ENCODE measurements around the gene MPC1. TPM values are rescaled to one million over a fixed set of nuclear protein-coding genes. Genes with fewer than 3 reads are reported as not detected.
A peak's percentile ranks its signal among the peaks of the same experiment; 100 is the strongest.
"Not testable (repeated sequence)": the region's sequence is repeated elsewhere in the genome, so short reads cannot be mapped to it uniquely, and the experiment has no call there.

The MPC1 gene
- total RNA-seq, 1 experiment from 2014 or later = 37.0 TPM

DNA sequence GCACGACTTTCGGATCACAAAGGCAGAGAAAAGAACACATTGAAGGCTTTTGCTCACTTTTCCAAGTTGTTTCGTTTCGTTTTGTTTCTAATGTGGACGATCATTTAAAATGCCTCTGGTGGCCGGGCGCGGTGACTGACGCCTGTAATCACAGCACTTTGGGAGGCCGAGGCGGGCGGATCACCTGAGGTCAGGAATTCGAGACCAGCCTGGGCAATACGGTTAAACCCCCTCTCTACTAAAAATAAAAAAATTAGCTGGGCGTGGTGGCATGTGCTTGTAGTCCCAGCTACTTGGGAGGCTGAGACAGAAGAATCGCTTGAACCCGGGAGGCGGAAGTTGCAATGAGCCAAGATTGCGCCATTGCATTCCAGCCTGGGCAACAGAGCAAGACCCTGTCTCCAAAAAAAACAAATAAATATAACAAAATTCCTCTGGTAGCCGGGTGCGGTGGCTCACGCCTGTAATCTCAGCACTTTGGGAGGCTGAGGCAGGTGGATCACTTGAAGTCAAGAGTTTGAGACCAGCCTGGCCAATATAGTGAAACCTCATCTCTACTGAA is 1.1 kb upstream of the MPC1 start:
- in situ Hi-C loops (cut with HindIII; ENCODE audit: low sequenced_read_pairs); DNase-seq (ENCODE audit: low spot score): not testable (repeated sequence)

DNA sequence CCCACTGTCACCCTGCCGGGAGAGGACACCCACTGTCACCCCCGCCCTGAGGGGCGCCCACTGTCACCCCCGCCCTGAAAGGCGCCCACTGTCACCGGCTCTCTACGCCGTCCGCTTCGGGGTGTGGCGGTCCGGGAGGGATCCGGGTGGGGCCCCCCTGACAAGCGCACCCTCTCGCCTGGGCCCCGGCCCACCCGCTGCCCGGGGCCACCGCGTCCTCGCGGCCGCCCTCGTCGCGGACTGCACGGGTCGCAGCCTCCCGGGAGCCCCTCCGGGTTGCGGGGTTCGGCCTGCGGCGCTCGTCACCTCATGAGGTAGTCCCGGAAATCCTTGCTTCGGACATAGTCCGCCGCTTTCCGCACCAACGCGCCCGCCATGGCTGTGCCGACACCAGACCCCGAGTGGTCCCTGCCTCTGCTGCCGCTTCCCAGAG is 224 bp downstream of the MPC1 start:
- in situ Hi-C loops (cut with HindIII; ENCODE audit: low sequenced_read_pairs) = no loop called here

DNA sequence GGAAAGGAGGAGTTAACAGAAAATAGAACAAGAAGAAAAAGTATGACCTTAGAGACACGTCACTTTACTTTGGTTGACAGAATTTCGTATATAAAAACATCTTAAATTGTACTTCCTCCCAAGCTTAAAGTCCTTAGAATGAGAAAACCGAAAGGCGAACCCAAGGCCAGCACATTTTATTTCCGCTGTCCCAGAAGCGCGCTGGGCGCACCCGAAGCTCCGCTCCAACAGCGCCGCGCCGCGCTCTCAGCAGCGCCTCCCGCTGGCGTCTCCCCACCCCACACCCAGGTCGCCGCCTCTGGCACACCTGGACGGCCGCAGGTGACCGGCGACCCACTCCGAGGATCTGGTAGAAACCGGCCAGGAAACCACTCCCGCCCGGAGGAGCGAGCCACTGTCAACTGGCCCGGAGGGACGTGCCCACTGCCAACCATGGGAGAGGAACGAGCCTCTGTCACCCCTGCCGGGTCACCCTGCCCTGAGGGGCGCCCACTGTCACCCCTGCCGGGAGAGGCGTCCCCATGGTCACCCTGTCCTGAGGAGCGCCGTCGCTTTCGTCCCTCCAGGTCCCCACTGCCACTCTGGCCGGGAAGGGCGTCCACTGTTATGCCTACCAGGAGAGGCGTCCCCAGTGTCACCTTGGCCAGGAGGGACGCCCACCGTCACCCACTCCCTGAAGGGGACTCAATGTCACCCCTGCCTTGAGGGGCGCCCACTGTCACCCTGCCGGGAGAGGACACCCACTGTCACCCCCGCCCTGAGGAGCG is 824 bp downstream of the MPC1 start:
- DNase-seq (ENCODE audit: low spot score) = peak; percentile 31
- in situ Hi-C loops (cut with HindIII; ENCODE audit: low sequenced_read_pairs) = no loop called here

More for the DNA sequence above, 224 bp downstream of the MPC1 start:
- DNase-seq (ENCODE audit: low spot score) = no peak

DNA sequence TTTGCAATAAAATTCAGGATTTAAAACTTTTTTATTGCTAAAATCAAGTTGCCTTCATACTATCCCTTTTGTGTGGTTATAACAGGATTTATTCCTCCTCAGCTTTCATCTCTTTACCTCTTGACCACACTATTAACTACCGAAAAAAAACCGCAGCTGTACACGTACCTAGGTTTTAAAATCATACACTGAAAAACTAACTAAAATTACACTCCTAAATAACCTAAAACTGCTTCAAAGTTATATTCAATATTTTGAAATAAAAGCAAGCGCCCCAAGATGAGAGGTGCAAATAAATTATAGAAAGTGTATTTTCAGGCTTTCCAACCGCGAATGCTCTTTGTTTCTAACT is 1.4 kb downstream of the MPC1 start:
- in situ Hi-C loops (cut with HindIII; ENCODE audit: low sequenced_read_pairs) = no loop called here
- DNase-seq (ENCODE audit: low spot score) = no peak

DNA sequence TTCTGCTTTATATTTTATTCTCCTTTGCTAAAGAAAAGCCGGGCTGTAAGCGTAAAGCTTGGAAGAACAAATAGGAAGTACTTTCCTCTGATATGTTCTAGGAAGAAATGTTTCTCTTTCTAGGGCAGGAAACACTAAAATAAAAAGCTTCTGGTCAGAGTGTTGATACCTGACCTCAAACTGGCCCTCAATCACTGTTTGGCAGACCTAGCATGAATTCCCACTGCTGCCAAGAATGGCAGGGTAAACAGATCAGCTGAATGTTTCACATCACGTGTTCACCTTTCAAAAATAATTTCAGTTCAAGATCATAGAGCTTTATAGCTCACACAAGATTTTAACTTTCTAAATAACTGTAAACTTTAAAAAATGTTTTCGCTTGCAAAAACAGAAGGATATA is 2.9 kb downstream of the MPC1 start:
- in situ Hi-C loops (cut with HindIII; ENCODE audit: low sequenced_read_pairs) = no loop called here

DNA sequence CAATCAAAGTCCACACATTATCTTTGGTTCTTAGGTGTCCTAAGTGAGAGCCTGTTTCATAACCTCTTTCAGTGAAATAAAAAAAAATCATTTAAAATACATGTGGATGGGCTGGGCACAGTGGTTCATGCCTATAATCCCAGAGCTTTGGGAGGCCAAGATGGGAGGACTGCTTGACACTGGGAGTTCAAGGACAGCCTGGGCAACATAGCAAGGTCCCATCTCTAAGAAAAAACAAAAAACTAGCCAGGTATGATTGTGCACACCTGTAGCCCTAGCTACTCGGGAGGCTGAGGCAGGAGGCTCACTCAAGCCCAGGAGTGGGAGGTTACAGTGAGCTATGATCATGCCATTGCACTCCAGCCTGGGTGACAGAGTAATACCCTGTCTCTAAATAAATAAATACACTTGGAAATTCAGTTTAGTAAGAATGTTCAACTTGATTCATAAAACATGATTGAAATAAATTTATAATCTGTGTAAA is 3.6 kb downstream of the MPC1 start:
- no peak for DNase-seq (ENCODE audit: low spot score)
- in situ Hi-C loops (cut with HindIII; ENCODE audit: low sequenced_read_pairs) = no loop called here

More for the DNA sequence above, 2.9 kb downstream of the MPC1 start:
- DNase-seq (ENCODE audit: low spot score) = no peak

DNA sequence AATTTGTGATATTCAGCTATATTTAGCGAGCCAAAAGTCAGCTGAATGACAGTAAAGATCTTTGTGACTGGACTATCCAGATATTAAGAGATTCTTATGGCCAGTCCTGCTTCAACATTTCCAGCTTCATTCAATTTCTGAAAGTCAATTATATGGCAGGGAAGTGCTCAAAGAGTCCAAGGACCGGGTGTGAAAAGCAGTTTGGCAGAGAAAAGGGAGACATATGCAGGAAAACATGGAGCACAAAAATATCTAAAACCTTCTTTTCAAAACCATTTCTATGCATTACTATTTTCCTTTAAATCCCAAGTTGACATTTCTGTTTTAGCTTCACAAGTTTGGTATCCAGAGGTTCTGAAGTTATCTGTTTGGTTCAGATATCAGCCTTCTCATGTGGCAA is 5.0 kb downstream of the MPC1 start:
- in situ Hi-C loops (cut with HindIII; ENCODE audit: low sequenced_read_pairs) = no loop called here
- DNase-seq (ENCODE audit: low spot score) = no peak

DNA sequence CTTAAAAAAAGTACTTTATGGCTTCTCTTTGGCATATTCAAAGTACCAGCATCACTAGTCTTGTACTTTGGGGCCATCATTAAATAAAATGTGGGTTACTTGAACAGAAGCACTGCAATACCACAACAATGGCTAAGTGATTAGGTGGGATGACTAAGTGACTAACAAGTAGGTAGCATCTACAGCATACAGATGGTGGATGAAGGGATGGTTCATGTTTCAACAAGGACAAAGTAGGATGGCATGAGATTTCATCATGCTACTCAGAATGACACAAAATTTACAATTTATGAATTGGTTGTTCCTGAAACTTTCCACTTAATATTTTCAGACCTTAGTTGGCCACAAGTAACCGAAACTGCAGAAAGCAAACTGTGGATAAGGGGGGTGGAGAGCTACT is 7.7 kb downstream of the MPC1 start:
- in situ Hi-C loops (cut with HindIII; ENCODE audit: low sequenced_read_pairs) = no loop called here
- no peak for DNase-seq (ENCODE audit: low spot score)

DNA sequence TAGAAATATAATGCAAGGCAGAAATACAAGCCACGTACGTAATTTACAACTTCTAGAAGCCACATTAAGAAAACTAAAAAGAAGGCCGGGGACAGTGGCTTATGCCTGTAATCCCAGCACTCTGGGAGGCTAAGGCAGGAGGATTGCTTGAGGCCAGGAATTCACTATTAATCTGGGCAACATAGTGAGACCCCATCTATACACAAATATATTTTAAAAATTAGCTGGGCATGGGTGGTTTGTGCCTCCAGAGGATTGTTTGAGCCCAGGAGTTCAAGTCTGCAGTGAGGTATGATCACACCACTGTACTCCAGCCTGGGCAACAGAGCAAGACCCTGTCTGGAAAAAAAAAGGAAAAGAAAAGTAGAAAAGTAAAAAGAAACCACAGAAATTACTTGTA is 12.3 kb downstream of the MPC1 start:
- no peak for DNase-seq (ENCODE audit: low spot score)
- in situ Hi-C loops (cut with HindIII; ENCODE audit: low sequenced_read_pairs) = no loop called here

DNA sequence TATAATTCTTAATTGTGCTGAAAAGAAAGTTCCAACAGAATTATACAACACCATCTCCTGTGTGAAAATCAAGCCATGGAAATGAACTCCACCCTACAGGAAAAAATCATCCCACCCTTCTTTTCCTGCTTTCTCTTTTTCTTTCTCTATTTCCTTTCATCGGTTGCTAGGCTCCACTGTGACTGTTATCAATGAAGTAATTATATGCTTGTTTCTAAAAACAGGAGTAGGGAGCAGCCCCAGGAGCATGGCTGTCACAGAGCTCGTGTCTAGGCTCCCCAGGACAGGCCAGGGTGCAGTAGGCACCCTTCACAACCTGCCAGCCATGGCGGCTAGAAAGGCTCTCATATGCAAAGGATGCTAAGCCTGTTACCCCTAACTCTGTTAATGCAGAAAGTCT is 13.0 kb downstream of the MPC1 start:
- DNase-seq (ENCODE audit: low spot score) = no peak
- in situ Hi-C loops (cut with HindIII; ENCODE audit: low sequenced_read_pairs) = no loop called here

DNA sequence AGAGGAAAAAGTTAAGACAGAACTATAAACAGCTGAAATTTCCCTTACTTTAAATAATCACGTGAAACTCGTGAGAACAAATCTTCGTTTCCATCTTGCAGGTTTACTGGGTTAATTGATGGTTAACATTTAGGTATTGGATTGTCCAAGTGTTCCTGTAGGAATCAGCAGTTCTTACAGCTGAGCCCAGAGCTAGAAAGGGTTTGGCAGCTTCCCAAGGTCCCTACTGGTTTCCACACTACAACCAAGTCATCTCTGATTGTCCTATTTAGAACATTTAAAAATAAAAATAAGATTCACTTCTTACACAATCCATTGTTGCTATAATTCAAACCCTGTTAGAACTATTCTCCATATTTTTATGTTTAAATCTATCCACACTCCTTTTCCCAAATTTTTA is 15.8 kb downstream of the MPC1 start:
- in situ Hi-C loops (cut with HindIII; ENCODE audit: low sequenced_read_pairs) = no loop called here
- DNase-seq (ENCODE audit: low spot score) = no peak

DNA sequence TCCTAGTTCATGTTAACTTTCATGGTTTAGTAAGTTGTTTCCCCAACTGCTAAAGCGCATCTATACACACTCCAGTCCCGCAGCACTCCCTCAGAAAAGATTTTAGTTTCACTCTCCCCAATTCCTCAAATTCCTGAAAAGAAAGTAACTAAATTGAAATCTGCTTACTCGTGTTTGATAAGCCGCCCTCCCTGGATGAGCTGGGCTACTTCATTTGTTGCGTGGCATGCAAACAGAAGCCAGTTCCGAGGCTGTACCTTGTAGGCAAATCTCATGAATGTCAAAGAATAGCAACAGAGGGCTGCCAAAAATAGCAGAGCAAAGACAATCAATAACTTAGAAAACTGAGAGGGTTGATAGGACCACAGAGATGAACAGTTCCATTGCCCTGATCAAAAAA is 16.9 kb downstream of the MPC1 start:
- in situ Hi-C loops (cut with HindIII; ENCODE audit: low sequenced_read_pairs) = no loop called here
- DNase-seq (ENCODE audit: low spot score) = no peak

DNA sequence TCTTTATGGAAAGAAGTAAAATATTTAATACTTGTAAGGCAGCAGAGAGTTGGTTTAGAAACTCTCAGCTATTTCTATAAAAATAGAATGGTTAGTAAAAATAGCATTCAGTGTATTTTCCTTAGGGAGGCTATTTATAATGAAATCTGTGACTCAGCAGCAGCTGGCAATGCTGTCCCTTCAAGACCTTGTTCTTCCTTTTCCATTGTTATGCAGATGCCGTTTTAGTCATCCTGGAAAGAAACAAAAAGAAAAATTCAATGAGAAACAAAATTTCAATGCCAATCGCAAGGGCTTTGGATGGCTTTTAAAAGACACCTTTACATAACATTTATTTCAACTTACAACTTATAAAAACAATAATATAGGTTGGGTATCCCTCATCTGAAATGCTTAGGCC is 17.5 kb downstream of the MPC1 start:
- in situ Hi-C loops (cut with HindIII; ENCODE audit: low sequenced_read_pairs) = no loop called here
- no peak for DNase-seq (ENCODE audit: low spot score)

DNA sequence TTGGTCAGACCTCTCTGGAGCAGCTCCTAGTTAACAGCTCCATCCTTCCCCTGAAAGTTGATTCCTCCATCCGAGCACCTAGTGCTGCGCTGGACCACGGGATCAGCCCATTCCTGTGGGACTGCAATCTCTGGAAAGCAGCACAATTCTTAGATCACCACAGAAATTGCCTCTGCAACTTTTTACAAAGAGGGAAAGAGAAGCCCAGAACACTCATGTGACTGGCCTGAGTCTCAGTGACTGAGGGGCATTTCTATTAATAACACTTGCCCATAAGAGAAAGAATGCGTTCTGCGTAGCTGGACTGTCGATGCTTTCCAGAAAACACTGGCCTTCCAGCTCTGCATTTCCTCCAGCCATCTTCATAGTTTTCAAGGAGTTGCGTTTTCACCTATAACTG is 18.3 kb downstream of the MPC1 start:
- in situ Hi-C loops (cut with HindIII; ENCODE audit: low sequenced_read_pairs) = no loop called here

DNA sequence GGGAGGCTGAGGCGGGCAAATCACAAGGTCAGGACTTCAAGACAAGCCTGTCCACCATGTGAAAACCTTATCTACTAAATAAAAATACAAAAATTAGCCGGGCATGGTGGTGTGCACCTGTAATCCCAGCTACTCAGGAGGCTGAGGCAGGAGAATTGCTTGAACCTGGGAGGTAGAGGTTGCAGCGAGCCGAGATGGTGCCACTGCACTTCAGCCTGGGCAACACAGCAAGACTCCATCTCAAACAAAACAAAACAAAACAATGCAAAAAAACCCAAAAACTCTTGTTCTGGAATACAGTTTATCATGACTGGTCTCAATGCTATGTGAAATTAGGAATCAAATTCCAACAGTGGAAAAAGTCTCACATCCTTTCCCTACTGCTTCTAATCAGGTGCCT is 20.3 kb downstream of the MPC1 start:
- in situ Hi-C loops (cut with HindIII; ENCODE audit: low sequenced_read_pairs); DNase-seq (ENCODE audit: low spot score): not testable (repeated sequence)

More for the DNA sequence above, 18.3 kb downstream of the MPC1 start:
- no peak for DNase-seq (ENCODE audit: low spot score)

DNA sequence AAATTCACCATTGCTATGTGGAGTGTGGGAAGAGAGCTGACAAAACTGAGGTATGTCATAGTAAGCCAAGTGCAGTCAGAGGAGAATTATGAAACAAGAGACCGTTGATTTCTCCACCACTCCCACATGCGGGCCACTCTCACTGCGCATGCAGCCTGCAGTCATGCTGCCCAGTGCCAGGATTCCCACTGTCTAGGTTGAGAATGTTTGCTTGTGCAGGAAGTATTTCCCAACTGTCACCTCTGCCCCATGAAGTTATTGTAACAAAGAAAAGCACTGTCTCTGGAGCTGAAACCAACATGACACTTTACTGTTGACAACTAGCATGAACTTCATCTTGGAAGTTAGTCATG is 21.7 kb downstream of the MPC1 start:
- DNase-seq (ENCODE audit: low spot score) = no peak
- in situ Hi-C loops (cut with HindIII; ENCODE audit: low sequenced_read_pairs) = no loop called here

DNA sequence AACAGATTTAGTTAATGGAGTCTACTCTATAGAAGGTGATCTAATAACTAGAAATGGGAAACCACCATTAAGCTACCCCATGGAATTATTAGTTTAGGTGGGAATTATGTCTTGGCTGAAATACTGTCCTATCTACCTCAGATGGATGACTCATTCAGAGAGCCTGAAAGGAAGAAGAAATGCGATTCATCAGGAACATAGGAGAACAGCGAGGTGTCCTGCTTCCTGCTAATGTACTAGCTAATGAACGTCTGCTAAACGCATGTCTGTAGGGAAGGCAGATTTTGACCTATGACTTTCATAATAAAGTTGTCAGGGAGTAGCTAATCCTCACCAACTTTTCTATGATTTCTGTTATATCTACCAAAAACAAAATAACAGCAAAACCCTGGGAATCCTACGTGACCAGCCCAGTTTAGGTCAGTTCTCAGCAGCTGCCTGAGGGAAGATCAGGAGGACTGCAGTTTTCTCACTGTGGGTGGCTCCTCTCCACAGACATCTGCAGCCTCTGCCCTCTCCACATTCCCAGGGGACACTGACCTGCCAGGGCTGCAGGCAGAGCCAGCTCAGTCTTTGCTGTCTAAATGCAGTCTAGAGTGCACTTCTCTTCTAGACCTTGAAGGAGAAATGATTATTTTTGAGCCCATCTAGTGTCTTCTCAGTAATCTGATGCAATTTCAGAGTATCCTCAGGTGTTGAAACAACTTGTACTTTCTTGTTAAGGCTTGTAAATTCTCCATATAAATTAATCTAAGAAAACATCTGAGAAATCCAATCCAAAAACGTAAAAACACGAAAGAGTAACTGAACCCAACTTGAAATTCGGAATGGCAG is 22.3 kb downstream of the MPC1 start:
- no peak for DNase-seq (ENCODE audit: low spot score)

DNA sequence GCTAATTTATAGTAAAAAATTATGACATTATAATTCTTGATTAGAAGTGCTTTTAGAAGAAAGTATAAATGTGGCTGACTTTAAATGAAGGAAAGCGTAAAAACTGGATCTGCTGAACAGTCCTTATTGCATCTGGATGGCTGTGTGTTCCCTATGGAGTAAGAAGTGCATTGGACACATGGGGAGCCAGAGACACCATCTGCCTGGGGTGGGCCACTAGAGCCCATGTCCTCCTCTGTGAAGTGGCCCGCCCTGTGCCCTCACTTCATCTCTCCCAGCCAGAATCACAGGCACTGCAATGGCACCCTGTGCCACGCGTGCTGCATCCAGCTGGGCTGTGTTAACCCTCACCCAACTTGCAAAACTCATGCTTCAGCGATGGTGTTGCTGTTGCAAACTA is 27.2 kb downstream of the MPC1 start:
- DNase-seq (ENCODE audit: low spot score) = no peak
- in situ Hi-C loops (cut with HindIII; ENCODE audit: low sequenced_read_pairs) = no loop called here

More for the DNA sequence above, 22.3 kb downstream of the MPC1 start:
- in situ Hi-C loops (cut with HindIII; ENCODE audit: low sequenced_read_pairs) = no loop called here

DNA sequence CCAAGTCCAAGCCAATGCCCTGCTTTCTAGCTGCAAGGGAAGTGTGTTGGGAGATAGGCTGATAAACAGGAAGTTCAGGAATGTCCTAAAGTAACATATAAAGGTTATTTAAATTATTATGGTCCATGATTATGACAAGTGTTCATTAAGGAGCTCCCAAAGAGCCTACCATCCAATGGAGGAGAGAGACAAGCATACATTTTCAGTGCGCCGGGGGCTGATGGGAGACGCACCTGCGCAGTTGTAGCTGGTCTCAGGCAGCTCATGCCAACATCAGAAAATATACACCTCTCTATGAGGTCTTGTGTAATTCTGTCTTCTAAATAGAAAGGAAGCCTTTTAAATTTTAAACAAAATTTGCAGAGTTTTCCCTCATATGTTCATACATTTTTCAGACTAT is 27.8 kb downstream of the MPC1 start:
- no peak for DNase-seq (ENCODE audit: low spot score)
- in situ Hi-C loops (cut with HindIII; ENCODE audit: low sequenced_read_pairs) = no loop called here

DNA sequence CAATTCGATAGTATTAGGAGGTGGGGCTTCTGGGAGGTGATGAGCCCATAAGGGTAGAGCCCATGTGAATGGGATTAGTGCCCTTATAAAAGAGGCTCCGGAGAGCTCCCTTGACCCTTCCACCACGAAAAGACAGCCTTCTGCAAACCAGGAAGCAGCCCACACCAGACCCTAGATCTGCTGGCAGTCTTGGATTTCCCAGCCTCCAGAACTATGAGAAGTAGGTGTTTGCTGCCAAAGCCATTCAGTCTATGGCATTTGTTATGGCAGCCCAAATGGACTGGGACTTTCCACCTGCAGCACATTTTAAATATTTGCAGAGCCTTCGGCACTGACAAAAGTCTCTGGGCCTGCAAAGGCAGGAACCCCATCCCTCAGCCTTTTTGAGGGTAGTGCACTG is 28.6 kb downstream of the MPC1 start:
- DNase-seq (ENCODE audit: low spot score) = no peak
- in situ Hi-C loops (cut with HindIII; ENCODE audit: low sequenced_read_pairs) = no loop called here
